Heart right ventricle (tissue), 16 donors: ENCODE results near the gene MYF5. TPM values are rescaled to one million over a fixed set of nuclear protein-coding genes. Genes with fewer than 3 reads are reported as not detected.

Experiments
- ATAC-seq, 8 donors: fragments of 200-7000 bp; cut with Tn5 transposase; one replicate each; pipeline ENCODE4 v1.9.1; 2020; ENCODE audit warnings: mild to moderate bottlenecking in 8 of 8, moderate library complexity in 8 of 8, moderate number of reproducible peaks in 1 of 8
- DNase-seq, 2 donors: peaks; one replicate each; pipeline ENCODE4 v3.0.0-alpha.2; 2020
- H3K27ac ChIP-seq, 10 donors: fragments of 200-600 bp; sonication (generic) in 2 of 10; one replicate each; pipeline versions ENCODE4 v1.5.0 to v1.8.0; 2020 to 2022; ENCODE audit warnings: mild to moderate bottlenecking in 3 of 10
- H3K27me3 ChIP-seq, 7 donors: fragments of 200-600 bp; one replicate each; pipeline ENCODE4 v1.8.0; 2021 to 2022; ENCODE audit warnings: mild to moderate bottlenecking in 2 of 7
- H3K36me3 ChIP-seq, 9 donors: fragments of 200-600 bp; sonication (generic) in 1 of 9; one replicate each; pipeline versions ENCODE4 v1.5.0 to v1.8.0; 2020 to 2022; ENCODE audit warnings: mild to moderate bottlenecking in 2 of 9
- H3K4me1 ChIP-seq, 9 donors: fragments of 200-600 bp; sonication (generic) in 1 of 9; one replicate each; pipeline versions ENCODE4 v1.5.0 to v1.8.0; 2020 to 2022; ENCODE audit warnings: mild to moderate bottlenecking in 4 of 9
- H3K4me3 ChIP-seq, 10 donors: fragments of 200-600 bp; sonication (generic) in 2 of 10; one replicate each; pipeline versions ENCODE4 v1.5.0 to v1.8.0; 2020 to 2022; ENCODE audit warnings: mild to moderate bottlenecking in 7 of 10, moderate library complexity in 2 of 10
- H3K9me3 ChIP-seq, 11 donors: fragments of 200-600 bp in 10 of 11; sonication (generic) in 2 of 11; one replicate each; pipeline versions ENCODE4 v1.5.0 to v1.8.0; 2013 to 2022; ENCODE audit warnings: mild to moderate bottlenecking in 2 of 11, control low read depth in 1 of 11, moderate library complexity in 1 of 11
- WGBS, 2 donors: extraction: QIAGEN DNeasy Blood & Tissue Kit; methylation state at CpG; one replicate each; pipeline ENCODE4 v1.1.7; 2013; ENCODE audit warnings: inconsistent platforms in 1 of 2; 5-methylcytosine and 5-hydroxymethylcytosine counted together
- intact Hi-C, 10 donors: fragments of 100-400 bp; cut with DNase I; formaldehyde crosslinking; loops; one replicate each; pipeline versions ENCODE4 v1.11.1 to v1.14.2; 2022
- polyA plus RNA-seq, 2 donors: library from polyadenylated mRNA; stranded (reverse); fragments of 200-250 nt; gene quantifications; one replicate each; pipeline ENCODE4 v1.2.3, GENCODE V29; 2013
- total RNA-seq, 10 donors: library from RNA; stranded (reverse); fragmentation: NEBNext Ultra II Directional in 3 of 10; extraction: Animal tissue kit (Norgen Biotek cat#: 25700) in 3 of 10; gene quantifications; one replicate each; pipeline versions ENCODE4 v1.2.1 to v1.2.4, GENCODE V29; 2021 to 2023
- TF ChIP-seq, protein P1 (sequence below), 9 donors: fragments of 200-600 bp; sonication (generic) in 2 of 9; IDR thresholded peaks; one replicate each; pipeline versions ENCODE4 v1.5.0 to v1.8.0; 2021 to 2022; ENCODE audit warnings: antibody characterized with exemption in 9 of 9, mild to moderate bottlenecking in 5 of 9, moderate library complexity in 1 of 9
- donor health status: Arrhythmogenic right ventricular cardiomyopathy.
- donor health status: ischemic (EF 13 %, LVEDD 7.1; RV severe dilation, severe dysfunction).
- donor health status: healthy with polysubstance abuse.
- donor health status: DM: no; HTN: yes; CAD: no.
- donor health status: DM: no; HTN: no; CAD: no.
- donor health status: ischemic (EF 25% LVEDD 6.9; RV normal size, moderate dysfunction).
- donor health status: ischemic (EF 25% LVEDD 5.7; RV mildly dilated, moderate dysfunction).
- donor health status: healthy.
- donor health status: DM: yes; HTN: yes; CAD: no.
- donor health status: Ischemic cardiomyopathy.
- donor health status: ischemic (EF 35%, LVEDD 5.7; RV mildly dilated, moderate dysfunction).
- donor health status: nonischemic (EF 11% LVEDD 7.7; RV severe dilation, severe dysfunction).
- donor health status: DM: yes; HTN: yes; CAD: no.
- donor health status: PGD.
- donor health status: ischemic (EF 29% LVEDD 5.4; RV normal size, mild dysfunction).
- donor health status: nonischemic (EF 23%, LVEDD 6.1; RV moderate dilation, normal function).

MYF5 gene
- total and polyA plus RNA-seq, 12 donors = not detected

DNA sequence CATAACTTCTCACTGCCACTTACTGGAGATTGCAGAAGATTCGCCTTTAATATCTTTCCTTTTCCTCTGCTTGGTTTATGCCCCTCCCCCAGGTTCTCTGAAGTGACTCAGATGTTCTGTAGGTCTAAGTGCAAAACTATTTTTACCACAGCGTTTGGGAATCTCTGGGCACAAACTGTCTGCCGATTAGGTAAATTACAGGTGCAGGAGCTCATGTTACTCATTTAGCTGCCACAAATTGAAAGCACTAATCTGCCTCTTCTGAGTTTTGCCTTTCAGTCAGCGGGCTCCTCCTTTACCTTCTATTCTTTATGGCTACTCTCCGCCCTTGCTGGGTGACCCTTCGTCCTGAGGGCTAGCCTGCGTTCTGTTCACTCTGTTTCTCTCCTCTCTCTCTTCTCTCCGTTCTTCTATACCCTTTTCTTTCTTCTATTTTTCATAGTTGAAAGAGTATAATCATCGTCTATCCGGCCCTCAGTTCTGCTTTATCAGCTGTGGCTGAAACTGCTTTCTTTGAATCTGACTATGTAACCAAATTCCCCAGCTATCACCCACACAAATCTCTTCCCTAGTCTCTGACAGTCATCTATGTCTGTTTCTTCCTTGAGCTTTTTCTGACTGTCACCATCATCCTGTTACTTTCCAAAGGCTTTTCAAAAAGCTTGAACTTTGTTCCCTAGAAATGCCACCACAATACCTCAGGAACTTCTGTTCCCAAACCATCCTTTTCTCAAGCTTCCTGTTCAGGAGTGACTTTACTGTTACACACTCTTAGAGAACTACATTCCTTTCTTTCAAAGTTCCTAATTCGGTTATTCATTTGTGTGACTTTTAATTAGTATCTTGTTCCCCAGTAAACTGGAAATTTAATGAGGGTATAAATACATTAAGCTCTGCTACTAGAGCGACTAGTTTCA is 13.6 kb upstream of the MYF5 start:
- Histone ChIP-seq H3K4me3 (peak overlapping the region in 3 of 10 donors; percentile 24 to 30 (median 27)), H3K27ac (peak overlapping the region in 5 of 10 donors; percentile 21 to 64 (median 54)), H3K4me1 (peaks cover 0 to 10% (median 4%) of the 10 kb centered on the region in 9 donors), H3K36me3 (no peaks in the 10 kb centered on the region), H3K27me3 (peaks cover 0 to 9% (median 3%) of the 10 kb centered on the region in 7 donors), H3K9me3 (no peaks in the 10 kb centered on the region)
- TF ChIP-seq, protein P1, sequence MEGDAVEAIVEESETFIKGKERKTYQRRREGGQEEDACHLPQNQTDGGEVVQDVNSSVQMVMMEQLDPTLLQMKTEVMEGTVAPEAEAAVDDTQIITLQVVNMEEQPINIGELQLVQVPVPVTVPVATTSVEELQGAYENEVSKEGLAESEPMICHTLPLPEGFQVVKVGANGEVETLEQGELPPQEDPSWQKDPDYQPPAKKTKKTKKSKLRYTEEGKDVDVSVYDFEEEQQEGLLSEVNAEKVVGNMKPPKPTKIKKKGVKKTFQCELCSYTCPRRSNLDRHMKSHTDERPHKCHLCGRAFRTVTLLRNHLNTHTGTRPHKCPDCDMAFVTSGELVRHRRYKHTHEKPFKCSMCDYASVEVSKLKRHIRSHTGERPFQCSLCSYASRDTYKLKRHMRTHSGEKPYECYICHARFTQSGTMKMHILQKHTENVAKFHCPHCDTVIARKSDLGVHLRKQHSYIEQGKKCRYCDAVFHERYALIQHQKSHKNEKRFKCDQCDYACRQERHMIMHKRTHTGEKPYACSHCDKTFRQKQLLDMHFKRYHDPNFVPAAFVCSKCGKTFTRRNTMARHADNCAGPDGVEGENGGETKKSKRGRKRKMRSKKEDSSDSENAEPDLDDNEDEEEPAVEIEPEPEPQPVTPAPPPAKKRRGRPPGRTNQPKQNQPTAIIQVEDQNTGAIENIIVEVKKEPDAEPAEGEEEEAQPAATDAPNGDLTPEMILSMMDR (IDR thresholded peaks at IDR 0.05) = no peak
- WGBS, 2 donors = 44 to 48% methylated on average over 12 of the region's 12 CpGs
- peak in 7 of 8 donors; percentile 42 to 95 (median 61) for ATAC-seq
- DNase-seq = peak in 1 of 2 donors; percentile 10
- intact Hi-C loops = no loop called here

DNA sequence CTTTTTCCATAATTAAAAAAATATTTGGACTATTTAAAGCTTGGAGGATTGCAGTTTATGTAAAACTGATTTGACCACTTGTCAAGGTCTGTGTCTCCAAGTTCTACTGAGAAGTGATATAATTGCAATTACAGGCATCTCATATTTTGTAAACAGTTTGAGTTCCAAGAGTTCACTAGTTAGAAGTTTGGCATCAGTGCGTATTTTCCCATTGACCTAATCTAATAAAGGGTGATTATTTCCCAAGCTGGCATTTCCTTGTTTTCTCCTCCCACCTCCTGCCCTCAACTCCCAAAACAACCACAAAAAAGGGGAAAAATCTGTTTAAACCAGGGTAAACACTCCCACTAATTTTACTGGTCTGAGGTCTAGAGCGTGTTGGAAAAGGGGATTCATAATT is 12.3 kb upstream of the MYF5 start:
- intact Hi-C loops = no loop called here
- H3K27ac ChIP-seq = no peak overlapping the region
- TF ChIP-seq, protein P1 (IDR thresholded peaks at IDR 0.05) = no peak
- WGBS, 2 donors = 62 to 75% methylated on average over 2 of the region's 2 CpGs
- ATAC-seq (no peak), DNase-seq (no peak)
- peaks cover 0 to 14% (median 4%) of the 10 kb centered on the region in 9 donors for H3K4me1 ChIP-seq
- no peaks in the 10 kb centered on the region for H3K9me3 ChIP-seq
- H3K36me3 ChIP-seq = no peaks in the 10 kb centered on the region
- H3K4me3 ChIP-seq = no peak overlapping the region
- peaks cover 0 to 21% (median 13%) of the 10 kb centered on the region in 7 donors for H3K27me3 ChIP-seq

DNA sequence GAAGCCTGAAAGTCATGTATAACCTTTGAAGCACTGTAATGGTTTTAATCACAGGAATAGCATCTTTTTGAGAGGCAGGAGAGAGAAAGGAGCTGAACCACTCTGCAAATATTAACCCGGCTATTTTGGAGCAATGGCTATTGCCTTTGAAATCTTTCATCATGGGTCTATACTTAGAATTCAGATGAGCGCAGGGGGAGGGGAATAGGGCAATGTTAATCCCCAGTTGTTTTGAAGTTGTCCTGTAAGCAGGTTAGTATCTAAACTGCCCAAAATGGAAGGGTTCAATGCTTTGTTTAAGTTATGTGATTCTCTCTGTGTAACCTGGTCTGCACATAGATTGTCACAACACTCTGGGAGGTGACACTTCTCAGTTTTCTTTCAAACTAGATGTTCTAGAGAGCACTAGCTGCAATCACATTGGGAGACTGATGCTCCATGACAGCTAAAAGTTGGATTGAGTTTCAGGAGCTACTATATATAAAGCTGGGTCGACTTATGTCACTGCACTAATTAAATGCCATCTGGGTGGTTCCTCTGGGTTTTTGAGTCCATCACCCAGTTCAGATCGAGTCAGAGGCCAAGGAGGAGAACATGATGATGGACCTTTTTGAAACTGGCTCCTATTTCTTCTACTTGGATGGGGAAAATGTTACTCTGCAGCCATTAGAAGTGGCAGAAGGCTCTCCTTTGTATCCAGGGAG is 9.4 kb upstream of the MYF5 start, which contains the start of gene MYF6:
Gene MYF6, plus strand, starts transcription at position 509 of the 704 bp plus-strand sequence. Its CDS starts 86 bp downstream, at position 595.
- ATAC-seq (no peak), DNase-seq (no peak)
- H3K9me3 ChIP-seq = no peaks in the 10 kb centered on the region
- H3K36me3 ChIP-seq = no peaks in the 10 kb centered on the region
- H3K4me3 ChIP-seq = peak within 1 kb of the TSS in 7 of 10 donors; percentile 9 to 27 (median 15)
- TF ChIP-seq, protein P1 (IDR thresholded peaks at IDR 0.05) = no peak
- H3K27ac ChIP-seq = no peak within 1 kb of the TSS
- H3K27me3 ChIP-seq = peaks cover 0 to 32% (median 21%) of the 10 kb centered on the region in 7 donors
- intact Hi-C loops = no loop called here
- H3K4me1 ChIP-seq = peaks cover 0 to 14% (median 4%) of the 10 kb centered on the region in 9 donors
- 62 to 64% methylated on average over 4 of the region's 4 CpGs for WGBS, 2 donors

DNA sequence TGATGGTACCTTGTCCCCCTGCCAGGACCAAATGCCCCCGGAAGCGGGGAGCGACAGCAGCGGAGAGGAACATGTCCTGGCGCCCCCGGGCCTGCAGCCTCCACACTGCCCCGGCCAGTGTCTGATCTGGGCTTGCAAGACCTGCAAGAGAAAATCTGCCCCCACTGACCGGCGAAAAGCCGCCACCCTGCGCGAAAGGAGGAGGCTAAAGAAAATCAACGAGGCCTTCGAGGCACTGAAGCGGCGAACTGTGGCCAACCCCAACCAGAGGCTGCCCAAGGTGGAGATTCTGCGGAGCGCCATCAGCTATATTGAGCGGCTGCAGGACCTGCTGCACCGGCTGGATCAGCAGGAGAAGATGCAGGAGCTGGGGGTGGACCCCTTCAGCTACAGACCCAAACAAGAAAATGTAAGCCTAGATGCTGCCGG is 8.9 kb upstream of the MYF5 start:
- TF ChIP-seq, protein P1 (IDR thresholded peaks at IDR 0.05) = no peak
- Histone ChIP-seq H3K27ac (no peak overlapping the region), H3K4me1 (peaks cover 0 to 11% (median 0%) of the 10 kb centered on the region in 9 donors), H3K9me3 (no peaks in the 10 kb centered on the region), H3K36me3 (no peaks in the 10 kb centered on the region), H3K27me3 (peaks cover 0 to 37% (median 21%) of the 10 kb centered on the region in 7 donors), H3K4me3 (peak overlapping the region in 1 of 10 donors; percentile 27)
- 46 to 53% methylated on average over 21 of the region's 21 CpGs for WGBS, 2 donors
- intact Hi-C loops = no loop called here
- ATAC-seq = no peak
- no peak for DNase-seq
